HG02571 (cell line): ENCODE data around the gene CCNY.

Experiments
- ATAC-seq: cut with Tn5 transposase; IDR thresholded peaks from one replicate; pipeline ENCODE4 v1.9.1; 2021; ENCODE audit warnings: mild to moderate bottlenecking, moderate library complexity; ENCODE audit not compliant: unreplicated experiment

The CCNY gene

DNA sequence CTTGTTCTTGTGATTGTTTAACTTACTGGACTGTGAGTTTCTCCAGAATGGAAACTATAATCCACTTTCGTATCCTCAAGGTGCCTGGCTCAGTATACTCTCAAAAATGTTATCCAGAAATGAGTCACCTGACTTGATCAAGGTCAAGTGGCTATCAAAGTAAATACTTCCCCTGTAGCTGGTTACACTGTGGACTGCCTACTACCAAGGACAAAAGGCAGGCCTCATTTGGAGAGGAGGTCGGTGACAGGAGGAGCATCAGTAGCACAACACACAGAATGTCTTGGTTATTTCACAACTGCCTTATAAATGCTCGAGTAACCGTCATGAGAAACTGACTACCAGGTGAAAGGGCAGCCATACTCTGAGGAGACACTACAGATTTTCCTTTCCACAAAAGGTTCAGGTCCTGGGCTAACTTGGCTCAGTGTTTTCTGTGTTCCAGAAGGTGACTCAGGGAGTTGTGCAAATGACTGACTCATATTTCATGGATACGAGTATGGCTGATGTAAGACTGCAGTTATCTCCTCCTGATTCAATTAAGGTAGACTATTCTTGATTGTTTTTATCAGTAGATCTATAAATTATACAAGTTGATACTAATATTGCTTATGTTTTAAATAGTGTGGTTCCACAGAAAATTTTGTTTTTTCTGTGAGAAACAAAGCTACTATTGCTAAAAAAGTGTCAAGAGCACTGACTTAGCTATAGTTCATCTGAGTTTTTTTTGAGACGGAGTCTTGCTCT, 4.2 kb upstream of the CCNY start:
- no peak for ATAC-seq

DNA sequence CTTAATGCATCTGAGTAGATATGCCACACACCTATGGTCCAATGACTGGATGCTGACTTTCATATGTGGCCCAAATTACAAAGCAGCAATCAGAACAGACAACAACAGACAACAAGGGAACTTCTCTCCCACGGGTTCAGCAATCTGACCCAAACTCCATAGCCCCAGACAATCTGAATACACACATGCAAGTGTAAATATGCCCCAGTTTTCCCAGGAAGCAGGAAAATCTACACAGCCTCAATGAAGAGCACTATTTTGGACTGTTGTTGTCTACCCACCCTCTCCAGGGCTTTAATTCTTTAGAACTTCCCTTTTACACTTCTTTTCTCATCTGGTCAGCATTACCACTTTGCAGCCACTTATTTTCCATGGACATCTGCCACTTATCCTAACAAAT, 2.0 kb upstream of the CCNY start:
- no peak for ATAC-seq

DNA sequence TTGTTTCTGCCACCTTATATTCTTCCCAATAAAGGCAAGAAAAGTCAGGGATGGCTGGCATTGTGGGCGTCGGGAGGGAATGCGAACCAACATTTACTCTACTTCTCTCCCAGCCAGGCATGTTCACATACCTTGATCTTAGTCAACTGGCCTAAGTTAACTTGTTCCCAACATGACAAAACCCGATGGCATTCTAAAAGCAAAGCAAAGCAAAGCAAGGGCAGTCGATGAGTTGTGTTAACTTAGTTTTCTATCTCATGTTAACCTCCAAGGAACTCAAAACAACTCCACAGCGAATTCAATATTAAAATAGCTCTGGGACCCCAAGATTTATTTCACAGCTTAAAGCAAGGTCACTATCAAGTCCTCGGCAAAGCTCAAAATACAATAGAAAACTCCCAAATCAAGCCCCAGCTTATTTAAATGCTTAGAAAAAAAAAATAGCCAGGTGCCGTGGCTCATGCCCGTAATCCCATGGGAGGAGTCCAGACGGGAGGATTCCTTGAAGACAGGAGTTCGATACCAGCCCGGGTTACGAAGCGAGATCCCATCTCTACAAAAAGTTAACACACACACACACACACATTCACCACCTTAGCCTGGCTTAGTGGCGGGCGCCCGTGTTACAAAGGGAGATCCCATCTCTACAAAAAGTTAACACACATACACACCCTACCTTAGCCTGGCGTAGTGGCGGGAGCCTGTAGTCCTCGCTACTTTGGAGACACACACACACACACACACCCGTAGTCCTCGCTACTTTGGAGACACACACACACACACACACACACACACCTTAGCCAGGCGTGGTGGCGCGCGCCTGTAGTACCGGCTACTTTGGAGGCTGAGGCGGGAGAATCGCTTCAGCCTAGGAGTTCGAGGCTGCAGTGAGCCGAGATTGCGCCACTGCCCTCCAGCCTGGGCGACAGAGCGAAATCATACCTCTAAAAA, 901 bp upstream of the CCNY start:
- ATAC-seq = peak; percentile 2

DNA sequence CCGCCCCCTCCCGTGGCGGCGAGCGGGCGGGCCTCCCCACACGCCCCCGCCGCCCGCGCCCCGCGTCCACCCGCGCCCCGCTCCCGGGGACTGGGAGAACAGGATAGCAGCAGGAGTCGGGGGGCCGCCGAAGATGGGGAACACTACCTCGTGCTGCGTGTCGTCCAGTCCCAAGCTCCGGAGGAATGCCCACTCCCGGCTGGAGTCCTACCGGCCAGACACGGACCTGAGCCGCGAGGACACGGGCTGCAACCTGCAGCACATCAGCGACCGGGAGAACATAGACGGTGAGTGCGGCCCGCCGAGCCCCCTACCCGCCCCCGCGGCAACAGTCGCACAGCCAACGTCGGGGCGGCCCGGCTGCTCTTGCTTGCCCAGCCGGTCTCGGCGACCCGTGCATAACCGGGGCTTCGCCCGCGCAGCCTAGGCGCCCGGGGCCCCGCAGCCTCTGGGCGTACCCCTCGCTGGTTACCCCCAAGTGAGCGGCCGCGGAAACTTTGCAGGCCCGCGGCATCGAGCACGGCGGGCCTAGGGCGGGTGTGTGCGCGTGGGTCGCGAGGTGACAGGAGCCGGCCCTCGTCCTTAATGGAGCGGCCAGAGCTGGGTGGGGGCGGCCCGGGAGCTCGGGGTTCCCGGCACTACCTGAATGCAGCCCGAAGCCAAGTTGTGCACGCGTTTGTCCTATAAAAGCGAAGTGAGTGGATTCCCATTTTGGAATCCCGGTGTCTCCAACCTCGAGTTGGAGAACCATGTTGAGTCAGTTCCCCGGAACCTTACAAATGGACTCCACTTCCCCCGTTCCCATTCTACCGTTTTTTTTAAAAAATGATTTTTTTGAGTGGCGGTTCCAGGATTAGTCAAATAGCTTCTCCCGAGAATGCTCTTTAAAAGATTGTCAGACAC, 863 bp downstream of the CCNY start:
- peak; percentile 5 for ATAC-seq

DNA sequence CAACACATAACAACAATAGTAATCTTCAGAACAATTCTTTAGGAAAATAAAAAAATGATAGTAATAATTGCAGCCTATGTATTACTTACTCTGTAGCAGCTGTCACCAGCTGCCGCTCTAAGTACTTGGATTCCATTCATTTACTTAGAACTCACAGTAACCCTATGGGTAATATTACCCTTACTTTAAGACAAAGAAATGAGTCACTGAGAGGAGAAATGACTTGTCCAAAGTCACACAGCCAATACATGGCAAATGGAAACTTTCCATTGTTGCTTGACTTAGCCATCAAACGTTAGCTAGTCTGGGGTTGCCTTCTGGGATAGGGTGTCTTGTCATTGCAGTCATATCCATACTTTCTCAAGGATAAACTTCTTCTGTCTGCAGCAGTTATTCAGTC, 3.6 kb downstream of the CCNY start:
- peak; percentile 37 for ATAC-seq

DNA sequence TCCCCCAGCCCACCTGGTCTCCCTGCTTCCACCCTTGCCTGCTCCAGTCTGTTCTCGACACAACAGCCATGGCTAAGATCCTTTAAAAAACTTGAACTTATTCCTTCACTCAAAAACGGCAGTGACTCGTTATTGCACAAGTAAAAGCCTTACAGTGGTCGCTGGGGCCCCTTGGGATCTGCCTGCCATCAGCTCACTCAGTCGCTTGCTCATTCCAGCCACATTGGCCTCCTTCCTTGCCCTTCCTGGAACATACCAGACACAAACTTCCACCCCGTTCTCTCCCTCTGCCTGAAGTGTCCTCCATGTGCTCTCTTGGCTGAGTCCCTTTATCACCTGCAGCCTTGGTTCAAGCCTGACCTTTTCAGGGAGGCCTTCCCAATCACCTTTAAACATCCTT, 4.7 kb downstream of the CCNY start:
- ATAC-seq = no peak

DNA sequence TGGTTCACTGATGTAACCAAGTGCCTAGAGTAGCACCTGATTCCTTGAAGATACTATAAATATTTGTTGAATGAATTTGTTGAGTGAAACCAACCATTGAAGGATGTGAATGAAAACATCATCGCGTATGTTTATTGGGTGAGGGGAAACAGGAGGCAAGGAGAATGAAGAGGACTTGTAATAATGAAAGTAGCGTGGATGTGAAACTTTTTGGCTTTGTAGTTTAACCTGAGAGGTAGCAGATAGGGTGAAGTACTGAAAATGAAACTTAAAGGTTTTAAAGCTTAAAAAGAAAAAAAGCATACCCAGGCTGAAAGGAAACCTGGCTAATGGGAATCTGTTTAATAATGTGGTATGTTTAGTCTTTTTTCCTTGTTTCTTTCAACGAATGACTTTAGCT, 5.2 kb downstream of the CCNY start:
- peak; percentile 74 for ATAC-seq

DNA sequence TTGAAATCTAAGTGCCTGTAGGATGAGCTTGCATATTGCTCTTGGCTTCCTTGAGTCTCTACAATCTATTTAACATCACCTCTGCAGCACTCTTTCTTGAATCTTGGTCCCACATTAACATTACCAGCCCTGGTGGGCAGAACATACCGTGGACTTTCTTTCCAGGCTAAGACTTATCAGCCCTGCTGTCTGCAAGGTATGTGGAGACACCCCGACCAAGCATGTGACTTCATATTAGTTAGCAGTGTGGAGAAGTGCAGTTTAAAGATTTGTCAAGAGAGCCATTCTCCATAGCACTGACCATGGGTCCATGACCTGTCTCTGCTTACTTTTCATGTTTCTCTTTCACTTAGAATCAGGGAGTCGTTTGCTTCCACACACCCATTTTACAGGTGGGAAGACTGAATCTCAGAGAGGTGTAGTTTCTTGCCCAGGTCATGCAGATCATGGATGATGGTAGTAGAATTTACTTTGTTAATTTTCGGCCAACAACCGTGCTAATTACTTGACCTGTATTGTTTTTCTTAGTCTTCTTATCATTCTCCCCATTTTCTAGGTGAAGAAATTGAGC, 6.0 kb downstream of the CCNY start:
- ATAC-seq = no peak

DNA sequence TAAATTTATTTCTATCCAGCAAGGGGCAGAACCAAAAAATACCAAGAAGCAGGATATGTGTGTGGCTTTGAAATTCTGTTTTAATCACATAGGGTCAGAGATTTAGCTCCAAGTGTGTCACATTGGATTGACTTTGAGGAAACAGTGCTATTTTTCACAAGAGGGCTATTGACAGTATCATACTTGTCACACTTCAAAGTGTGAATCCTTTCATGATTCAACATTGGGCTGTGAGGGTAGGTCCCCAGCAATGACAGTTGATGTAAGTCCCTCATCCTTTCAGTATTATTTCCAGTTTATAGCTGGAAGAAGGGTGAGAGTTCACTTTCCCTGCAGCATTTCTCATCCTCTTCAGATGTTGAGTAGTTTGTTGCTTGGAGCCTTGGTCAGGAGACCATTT, 7.4 kb downstream of the CCNY start:
- ATAC-seq = no peak

DNA sequence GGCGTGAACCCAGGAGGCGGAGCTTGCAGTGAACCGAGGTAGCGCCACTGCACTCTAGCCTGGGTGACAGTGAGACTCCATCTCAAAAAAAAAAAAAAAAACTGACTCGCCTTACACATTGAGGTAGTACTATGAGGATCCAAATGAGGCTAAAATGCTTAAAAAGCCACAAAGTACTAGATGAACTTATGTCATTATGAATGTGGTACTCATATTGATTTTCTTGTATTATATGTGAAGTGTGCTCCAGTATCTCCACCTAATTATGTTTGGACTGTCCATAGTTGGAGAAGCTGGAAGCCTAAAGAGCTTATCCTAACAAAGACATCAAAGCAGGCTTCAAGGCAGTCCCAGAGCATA, 9.1 kb downstream of the CCNY start:
- no peak for ATAC-seq

DNA sequence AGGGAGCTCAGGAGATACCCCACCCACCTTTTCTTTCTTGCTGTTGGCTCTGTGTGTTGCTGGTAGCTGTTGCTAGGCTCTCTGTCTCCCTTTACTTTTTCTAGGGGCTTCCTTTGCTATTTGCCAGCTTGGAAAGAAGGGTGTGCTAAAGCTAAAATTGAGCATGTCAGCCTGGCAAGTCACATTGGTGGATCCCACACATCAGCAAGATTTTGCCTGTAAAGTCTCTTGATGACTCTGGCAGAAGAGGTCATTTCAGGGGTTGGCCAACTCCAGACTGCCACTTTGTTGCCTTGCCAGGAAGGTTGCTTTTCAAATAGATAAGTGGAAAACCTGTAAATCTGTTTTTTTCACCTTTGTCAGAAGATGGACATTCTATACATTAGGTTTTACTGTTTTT, 9.9 kb downstream of the CCNY start:
- no peak for ATAC-seq

DNA sequence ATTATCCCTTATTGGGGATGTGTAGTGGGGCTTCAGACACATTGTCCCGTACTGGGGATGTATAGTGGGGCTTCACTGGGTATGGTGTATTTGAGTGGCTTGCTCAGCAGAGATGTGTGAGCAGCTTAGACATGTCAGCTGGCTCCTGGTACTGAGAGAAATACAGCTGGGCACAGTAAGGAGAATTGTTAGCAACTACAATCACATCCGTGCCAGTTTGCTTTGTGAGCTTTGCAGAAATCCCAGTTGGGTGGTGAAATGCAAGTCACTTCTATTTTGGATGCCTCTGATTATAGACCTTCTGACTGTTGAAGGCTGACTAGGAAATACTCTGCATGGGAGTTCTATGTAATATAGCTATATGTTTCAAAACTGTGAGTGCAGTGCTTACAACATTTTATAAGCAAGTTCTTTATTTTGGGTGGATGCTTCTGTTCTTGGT, 10.8 kb downstream of the CCNY start:
- no peak for ATAC-seq

DNA sequence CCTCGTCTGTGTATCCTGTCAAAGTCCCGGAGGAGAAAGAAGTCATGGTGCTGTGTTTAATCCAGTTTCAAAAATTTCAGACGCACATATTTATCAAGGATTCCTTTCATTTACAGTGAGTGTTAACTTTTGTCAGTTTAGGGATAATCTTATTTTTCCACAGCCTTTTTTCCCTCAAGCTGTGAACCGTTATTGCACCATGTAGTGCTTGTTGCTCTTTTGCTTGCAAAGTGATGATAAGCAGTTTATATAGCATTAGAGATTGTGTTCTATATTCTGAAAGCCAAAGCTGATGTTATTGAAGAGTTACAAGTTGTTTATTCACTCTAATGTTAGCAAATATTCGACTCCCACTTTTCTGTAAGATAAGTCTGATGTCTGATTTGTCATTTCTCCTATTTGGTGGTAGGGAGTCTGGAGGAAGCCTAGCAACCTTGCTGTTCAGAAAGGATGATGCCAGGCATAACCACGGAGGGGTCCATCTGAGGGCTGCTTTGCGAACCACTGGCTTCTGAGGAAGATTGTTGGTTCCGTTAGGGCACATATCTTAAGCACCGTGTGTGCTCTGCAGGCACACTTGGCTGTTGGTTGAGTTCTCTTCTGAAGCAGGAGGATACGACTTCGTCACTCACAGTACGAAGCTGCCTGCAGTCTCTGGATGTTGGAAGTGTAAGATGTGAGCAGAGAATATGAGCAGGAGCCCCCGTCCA, 11.7 kb downstream of the CCNY start:
- no peak for ATAC-seq

DNA sequence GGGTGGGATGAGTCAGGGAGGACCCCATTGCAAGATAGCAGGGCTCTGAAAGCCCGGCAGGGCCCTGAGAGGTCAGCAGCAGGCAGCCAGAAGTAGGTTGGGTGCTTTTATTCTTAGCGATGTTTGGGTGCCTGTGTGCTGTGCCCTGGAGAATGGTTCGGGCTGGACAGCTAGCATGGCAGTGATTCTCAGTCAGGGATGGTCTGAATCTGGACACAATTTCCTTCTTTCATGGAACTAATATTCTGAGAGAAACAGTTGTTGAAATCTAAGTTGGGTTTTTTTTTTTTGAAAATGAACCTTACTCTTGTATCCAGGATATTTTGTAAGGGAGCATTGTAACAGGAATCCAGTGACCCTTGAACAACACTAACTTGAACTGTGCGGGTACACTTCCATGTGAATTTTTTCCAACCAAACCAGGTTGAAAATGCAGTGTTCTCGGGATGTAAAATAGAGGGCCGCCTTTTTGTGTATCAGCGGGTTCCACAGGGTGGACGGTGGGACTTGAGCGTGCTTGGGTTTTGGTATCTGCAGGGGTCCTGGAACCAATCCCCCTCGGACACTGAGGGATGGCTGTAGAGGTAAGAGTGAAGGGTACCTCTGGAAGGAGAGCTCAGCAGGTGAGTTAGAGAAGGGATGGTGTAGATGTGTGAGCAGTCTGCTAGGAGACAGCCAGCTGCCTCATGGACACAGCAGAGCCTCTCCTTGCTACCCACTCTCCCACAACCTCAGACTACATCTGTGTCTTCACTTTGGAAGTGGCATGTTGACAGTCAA, 12.5 kb downstream of the CCNY start:
- ATAC-seq = no peak

DNA sequence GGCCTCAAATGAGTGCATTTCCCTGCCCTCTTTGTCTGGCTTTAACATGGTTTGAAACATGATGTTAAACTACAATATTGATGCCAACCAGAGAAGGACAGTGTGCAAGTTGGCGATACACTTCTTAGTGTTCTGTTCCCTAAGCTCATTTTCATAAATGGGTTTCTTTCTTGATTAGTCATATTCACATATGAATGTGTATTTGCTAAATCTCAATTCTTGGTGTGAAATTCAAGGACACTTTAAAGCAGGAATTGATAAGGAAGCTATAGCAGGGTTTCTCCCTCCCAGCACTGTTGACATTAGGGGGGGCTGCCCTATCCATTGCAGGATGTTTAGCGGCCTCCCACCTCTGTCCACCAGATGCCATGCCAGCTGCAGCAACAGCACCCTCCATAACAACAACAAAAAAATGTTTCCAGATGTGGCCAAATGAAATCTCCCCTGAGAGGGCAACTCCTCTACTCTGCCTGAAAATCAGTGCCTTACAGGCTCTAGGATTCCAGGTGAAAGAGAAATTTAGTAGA, 13.1 kb downstream of the CCNY start:
- ATAC-seq = no peak

DNA sequence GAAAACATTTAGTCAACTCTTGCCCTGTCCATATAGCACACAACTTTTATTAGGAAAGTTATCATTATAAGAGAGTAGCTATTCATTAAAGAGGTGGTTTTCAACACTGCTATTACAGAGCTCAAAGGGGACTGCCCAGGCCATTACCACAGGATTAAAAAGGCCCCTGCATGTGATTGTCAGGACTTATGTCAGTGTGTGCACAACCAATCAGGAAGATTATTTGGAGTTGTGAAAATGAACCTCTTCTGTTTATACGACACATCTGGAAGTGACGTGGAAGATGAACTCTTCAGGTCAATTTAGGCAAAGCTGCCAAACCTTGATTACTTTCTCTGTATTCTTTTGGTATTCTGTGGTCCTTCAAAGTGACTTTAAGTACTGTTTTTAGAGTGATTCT, 14.7 kb downstream of the CCNY start:
- no peak for ATAC-seq

DNA sequence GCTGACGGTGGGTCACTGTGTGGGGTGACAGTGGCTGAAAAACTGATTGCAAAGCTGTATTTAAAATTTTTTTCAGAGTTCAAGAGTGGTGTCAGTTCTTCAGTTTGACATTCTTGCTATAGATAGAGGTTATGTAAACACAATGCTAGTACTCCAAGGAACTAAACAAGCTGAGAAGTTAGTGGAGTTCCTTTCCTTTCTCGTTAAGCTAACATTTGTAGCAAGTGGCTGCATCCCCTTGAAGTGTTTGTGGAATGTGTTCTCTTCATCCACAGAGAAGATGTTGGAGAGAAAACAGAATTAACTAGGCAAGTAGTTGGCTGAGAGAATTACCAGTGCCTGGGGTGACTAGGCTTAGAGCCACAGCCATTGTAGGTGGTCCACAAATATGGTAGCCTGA, 15.8 kb downstream of the CCNY start:
- ATAC-seq = no peak

DNA sequence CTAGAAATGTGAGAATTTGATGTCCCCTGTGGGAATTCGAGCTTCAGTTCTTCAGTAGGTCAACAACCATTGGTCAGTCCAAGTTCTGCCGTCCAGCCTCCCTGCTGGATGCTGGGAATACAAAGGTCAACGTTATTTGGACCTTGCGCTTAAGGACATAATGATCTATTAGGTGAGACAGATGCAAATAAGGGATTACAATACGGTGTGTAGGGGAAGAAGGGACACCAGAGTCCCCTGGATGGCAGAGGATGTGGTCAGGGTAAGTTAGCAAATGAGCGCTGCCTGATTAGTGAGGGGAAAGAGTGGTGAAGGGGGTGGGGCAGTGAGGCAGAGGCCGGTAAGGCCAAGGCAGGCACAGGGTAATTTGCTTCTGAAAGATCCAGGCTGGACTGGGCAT, 16.2 kb downstream of the CCNY start:
- ATAC-seq = no peak

DNA sequence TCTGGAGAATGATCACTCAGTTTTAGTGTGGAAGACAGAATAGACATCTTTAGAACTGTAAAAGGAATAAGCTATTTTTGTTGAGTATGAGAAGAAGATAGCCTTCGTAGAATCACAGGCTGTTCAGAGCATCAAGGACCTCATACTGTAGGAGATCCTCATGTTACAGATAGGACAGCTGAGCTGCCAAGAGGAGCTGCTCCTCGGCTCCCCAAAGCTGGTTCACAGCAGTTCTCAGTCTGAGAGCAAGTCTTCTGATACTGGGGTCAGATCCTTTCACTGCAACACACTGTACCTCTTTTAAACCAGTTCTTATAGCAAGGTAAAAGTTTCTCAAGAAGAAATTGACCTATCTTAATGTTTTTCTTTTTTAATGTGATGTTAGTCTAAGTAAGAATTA, 17.1 kb downstream of the CCNY start:
- no peak for ATAC-seq
